HEK293 (cell line): ENCODE results near the gene S100A10.

Source experiments
- CTCF ChIA-PET: fragments of 350-600 bp; formaldehyde crosslinking; extraction: SDS; loops from one replicate; lab custom pipeline; 2021; ENCODE audit warnings: antibody characterized with exemption; lab: Yijun Ruan, JAX
- POLR2A ChIA-PET: fragments of 300-600 bp; formaldehyde crosslinking; extraction: SDS; loops from one replicate; lab custom pipeline; 2020; ENCODE audit warnings: antibody characterized with exemption, inconsistent platforms; lab: Yijun Ruan, JAX
- H3K27ac ChIP-seq: fragments of 200-500 bp; sonication (Bioruptor generic); 2 replicates; pipeline ENCODE4 v1.5.1; 2014; ENCODE audit warnings: low read depth, low read length, control low read depth, inconsistent platforms; ENCODE audit errors: extremely low read depth
- H3K36me3 ChIP-seq, 2 experiments: fragments of 200-500 bp in 1 of 2; sonication (Bioruptor generic) in 1 of 2; 1 replicate in 1 of 2; 2 replicates in 1 of 2; pipeline ENCODE4 v1.5.1; 2014 to 2017; ENCODE audit warnings: inconsistent platforms in 2 of 2, low read length in 2 of 2; ENCODE audit not compliant: control insufficient read depth in 2 of 2, insufficient read depth in 1 of 2
- H3K4me1 ChIP-seq: fragments of 200-500 bp; sonication (Bioruptor generic); 2 replicates; pipeline ENCODE4 v1.5.1; 2014; ENCODE audit warnings: mild to moderate bottlenecking, low read length, inconsistent platforms; ENCODE audit not compliant: control insufficient read depth, insufficient read depth
- H3K4me3 ChIP-seq: 2 replicates; pipeline ENCODE4 v1.5.1; 2011; ENCODE audit warnings: low read depth, mild to moderate bottlenecking, control low read depth, low read length, moderate library complexity
- H3K9me3 ChIP-seq: fragments of 200-500 bp; sonication (Bioruptor generic); 2 replicates; pipeline ENCODE4 v1.5.1; 2014; ENCODE audit warnings: low read depth, low read length, inconsistent platforms; ENCODE audit not compliant: control insufficient read depth, insufficient read depth
- EGR2 ChIP-seq: fragments of 450-650 bp; formaldehyde crosslinking; IDR thresholded peaks from 2 replicates; pipeline ENCODE4 v1.5.1; 2016; ENCODE audit warnings: low read depth, missing biosample characterization, missing genetic modification characterization
- GLIS1 ChIP-seq: fragments of 450-650 bp; formaldehyde crosslinking; IDR thresholded peaks from 2 replicates; pipeline ENCODE4 v1.5.1; 2016; ENCODE audit warnings: missing biosample characterization, missing genetic modification characterization
- PRDM6 ChIP-seq: fragments of 450-650 bp; formaldehyde crosslinking; IDR thresholded peaks from 2 replicates; pipeline ENCODE4 v1.5.1; 2017; ENCODE audit warnings: missing biosample characterization, missing genetic modification characterization
- REST ChIP-seq: fragments of 450-650 bp; formaldehyde crosslinking; IDR thresholded peaks from 2 replicates; pipeline ENCODE4 v1.5.1; 2016; ENCODE audit warnings: missing biosample characterization, missing genetic modification characterization
- TRIM28 ChIP-seq: IDR thresholded peaks from 2 replicates; pipeline ENCODE4 v1.6.1; 2011; ENCODE audit warnings: low read length, control low read depth, borderline replicate concordance
- ZBTB21 ChIP-seq: fragments of 450-650 bp; formaldehyde crosslinking; IDR thresholded peaks from 2 replicates; pipeline ENCODE4 v1.5.1; 2017; ENCODE audit warnings: missing biosample characterization, missing genetic modification characterization
- ZBTB8A ChIP-seq: fragments of 450-650 bp; formaldehyde crosslinking; IDR thresholded peaks from 2 replicates; pipeline ENCODE4 v1.5.1; 2016; ENCODE audit warnings: missing biosample characterization, missing genetic modification characterization
- ZFHX2 ChIP-seq: fragments of 450-650 bp; formaldehyde crosslinking; conservative IDR thresholded peaks from 2 replicates; pipeline ENCODE4 v1.5.1; 2016; ENCODE audit warnings: missing biosample characterization, missing genetic modification characterization
- ZNF10 ChIP-seq: fragments of 450-650 bp; formaldehyde crosslinking; IDR thresholded peaks from 2 replicates; pipeline ENCODE4 v1.5.1; 2017; ENCODE audit warnings: missing biosample characterization, missing genetic modification characterization
- ZNF16 ChIP-seq: fragments of 450-650 bp; formaldehyde crosslinking; IDR thresholded peaks from 2 replicates; pipeline ENCODE4 v1.5.1; 2016; ENCODE audit warnings: low read depth, missing biosample characterization, missing genetic modification characterization
- ZNF302 ChIP-seq: fragments of 450-650 bp; formaldehyde crosslinking; IDR thresholded peaks from 2 replicates; pipeline ENCODE4 v1.5.1; 2016; ENCODE audit warnings: missing biosample characterization, missing genetic modification characterization, low read depth
- ZNF433 ChIP-seq: fragments of 450-650 bp; formaldehyde crosslinking; IDR thresholded peaks from 2 replicates; pipeline ENCODE4 v1.5.1; 2016; ENCODE audit warnings: missing biosample characterization, missing genetic modification characterization, low read depth
- ZNF529 ChIP-seq: fragments of 450-650 bp; formaldehyde crosslinking; IDR thresholded peaks from 2 replicates; pipeline ENCODE4 v1.5.1; 2017; ENCODE audit warnings: missing genetic modification characterization, missing biosample characterization; ENCODE audit not compliant: insufficient replicate concordance
- ZNF580 ChIP-seq: fragments of 450-650 bp; formaldehyde crosslinking; IDR thresholded peaks from 2 replicates; pipeline ENCODE4 v1.5.1; 2016; ENCODE audit warnings: missing biosample characterization, missing genetic modification characterization
- ZNF621 ChIP-seq: fragments of 450-650 bp; formaldehyde crosslinking; IDR thresholded peaks from 2 replicates; pipeline ENCODE4 v1.5.1; 2017; ENCODE audit warnings: missing biosample characterization, missing genetic modification characterization
- ZNF664 ChIP-seq: fragments of 450-650 bp; formaldehyde crosslinking; IDR thresholded peaks from 2 replicates; pipeline ENCODE4 v1.5.1; 2016; ENCODE audit warnings: missing biosample characterization, missing genetic modification characterization
- ZNF777 ChIP-seq: fragments of 450-650 bp; formaldehyde crosslinking; IDR thresholded peaks from 2 replicates; pipeline ENCODE4 v1.5.1; 2017; ENCODE audit warnings: missing biosample characterization, missing genetic modification characterization, borderline replicate concordance
- ZSCAN5A ChIP-seq: fragments of 450-650 bp; formaldehyde crosslinking; IDR thresholded peaks from 2 replicates; pipeline ENCODE4 v1.5.1; 2016; ENCODE audit warnings: missing biosample characterization, missing genetic modification characterization

The S100A10 gene

GRCh38 chr1:151978922-151979321 lies 14.7 kb downstream of the S100A10 start (continued):
- TF ChIP-seq PRDM6 (0 out of 2 replicates have a peak, but pooled peaks have one; percentile 5), ZNF664 (tag by site-specific recombination) (0 out of 2 replicates have a peak, but pooled peaks have one; percentile 33)

- ChIA-PET CTCF (interaction anchor here (0.7 to 3.1 kb wide), 3 partner anchors 9 to 44 kb away, joined by 3 to 15 read pairs (median 3); no protein-coding TSS in a partner anchor), POLR2A (interaction anchor here (1.1 to 3.0 kb wide), 3 partner anchors 11 to 15 kb away, joined by 3 to 15 read pairs (median 6); partner anchors contain the start of gene S100A10)
- Histone ChIP-seq H3K27ac (no peak overlapping the region), H3K4me3 (no peak overlapping the region), H3K36me3 (peaks cover 3 to 21% of the 10 kb centered on the region in 2 experiments; a peak in 2 of 3 replicates), H3K4me1 (peaks cover 25% of the 10 kb centered on the region), H3K9me3 (no peaks in the 10 kb centered on the region)
- no peak for TF ChIP-seq ZNF302 (tag by site-specific recombination)
- no peak for TF ChIP-seq GLIS1 (tag by site-specific recombination)
- TF ChIP-seq ZNF529 (tag by site-specific recombination) = no peak
- no peak for TF ChIP-seq ZNF580 (tag by site-specific recombination)
- TF ChIP-seq TRIM28 = no peak
- TF ChIP-seq EGR2 = peak; percentile 90
- TF ChIP-seq REST (tag by site-specific recombination) = no peak
- TF ChIP-seq ZNF621 = no peak
- no peak for TF ChIP-seq ZBTB21 (tag by site-specific recombination)
- no peak for TF ChIP-seq ZSCAN5A (tag by site-specific recombination)
- no peak for TF ChIP-seq ZNF433 (tag by site-specific recombination)
- peak; percentile 80 for TF ChIP-seq ZFHX2 (tag by site-specific recombination)
- no peak for TF ChIP-seq ZNF777 (tag by site-specific recombination)
- no peak for TF ChIP-seq ZBTB8A
- no peak for TF ChIP-seq ZNF16 (tag by site-specific recombination)
- no peak for TF ChIP-seq ZNF10
Measured at GRCh38 chr1:151977662-151978230, 15.9 kb downstream of the S100A10 start.
